Measurements from ENCODE around the gene POLR2L.

- TF ChIP-seq TEAD4 (IDR thresholded peaks at IDR 0.05; ENCODE audit: borderline replicate concordance, insufficient read depth) (no peak), TAF1 (IDR thresholded peaks at IDR 0.05; ENCODE audit: borderline replicate concordance, low read depth, low read length) (no peak), USF2 (IDR thresholded peaks at IDR 0.05; ENCODE audit: borderline replicate concordance, low read depth, low read length) (no peak), PBX3 (IDR thresholded peaks at IDR 0.05) (no peak), SMC3 (IDR thresholded peaks at IDR 0.05; ENCODE audit: low read depth, low read length) (no peak), JUND (IDR thresholded peaks at IDR 0.05) (no peak), EP300 (IDR thresholded peaks at IDR 0.05; ENCODE audit: borderline replicate concordance in 1 of 2, low read depth in 1 of 2, low read length in 1 of 2) (no peak), GABPA (IDR thresholded peaks at IDR 0.05; ENCODE audit: low read depth) (no peak)
Observed at GRCh38 chr11:839875-840617, 2.3 kb downstream of the POLR2L start.

Measured in SK-N-SH (cell line).